ENCODE measurements around the gene ODC1.

DNA sequence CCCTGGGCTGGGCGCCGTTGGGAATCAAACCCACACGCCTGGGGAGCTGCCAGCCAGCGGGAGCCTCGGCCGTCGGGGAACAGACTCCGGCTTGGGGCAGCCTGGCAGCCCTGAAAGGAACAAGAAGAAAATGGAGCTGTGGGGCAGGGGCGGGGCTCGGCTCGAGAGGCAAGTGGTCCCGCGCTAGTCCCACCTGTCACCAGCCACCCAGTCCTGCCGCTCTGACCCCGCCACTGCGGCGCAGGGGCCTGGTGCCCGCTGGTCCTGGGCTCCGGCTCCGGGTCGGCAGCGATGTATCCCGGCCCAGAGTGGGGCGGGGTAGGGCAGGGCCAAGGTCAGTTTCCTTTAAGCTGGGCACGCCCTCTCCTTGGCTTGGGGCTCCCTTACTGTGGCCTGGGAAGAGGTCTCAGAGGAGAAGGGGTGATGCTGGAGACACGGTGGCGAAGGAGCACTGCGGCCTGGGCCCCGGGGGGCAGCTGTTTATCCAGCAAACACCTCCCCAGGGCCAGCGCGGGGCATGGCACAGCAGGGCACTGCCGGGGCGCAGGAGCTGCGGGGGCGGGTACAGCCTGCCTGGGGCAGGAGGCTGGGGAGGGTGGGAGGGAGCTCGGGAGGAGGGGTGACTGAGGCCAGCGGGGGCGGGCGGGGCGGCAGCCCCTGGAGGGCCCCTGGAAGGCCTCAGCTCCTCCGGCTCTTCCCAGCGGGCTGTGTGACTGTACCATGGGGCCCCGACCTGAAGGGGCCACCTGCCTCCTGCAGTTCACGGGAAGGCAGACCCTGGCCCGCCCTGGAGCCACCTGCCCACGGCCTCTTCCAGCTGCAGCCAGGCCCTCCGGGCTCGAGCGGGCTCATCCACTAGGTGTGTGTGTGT lies 15.6 kb downstream of the ODC1 start:
- TF ChIP-seq, protein P1, sequence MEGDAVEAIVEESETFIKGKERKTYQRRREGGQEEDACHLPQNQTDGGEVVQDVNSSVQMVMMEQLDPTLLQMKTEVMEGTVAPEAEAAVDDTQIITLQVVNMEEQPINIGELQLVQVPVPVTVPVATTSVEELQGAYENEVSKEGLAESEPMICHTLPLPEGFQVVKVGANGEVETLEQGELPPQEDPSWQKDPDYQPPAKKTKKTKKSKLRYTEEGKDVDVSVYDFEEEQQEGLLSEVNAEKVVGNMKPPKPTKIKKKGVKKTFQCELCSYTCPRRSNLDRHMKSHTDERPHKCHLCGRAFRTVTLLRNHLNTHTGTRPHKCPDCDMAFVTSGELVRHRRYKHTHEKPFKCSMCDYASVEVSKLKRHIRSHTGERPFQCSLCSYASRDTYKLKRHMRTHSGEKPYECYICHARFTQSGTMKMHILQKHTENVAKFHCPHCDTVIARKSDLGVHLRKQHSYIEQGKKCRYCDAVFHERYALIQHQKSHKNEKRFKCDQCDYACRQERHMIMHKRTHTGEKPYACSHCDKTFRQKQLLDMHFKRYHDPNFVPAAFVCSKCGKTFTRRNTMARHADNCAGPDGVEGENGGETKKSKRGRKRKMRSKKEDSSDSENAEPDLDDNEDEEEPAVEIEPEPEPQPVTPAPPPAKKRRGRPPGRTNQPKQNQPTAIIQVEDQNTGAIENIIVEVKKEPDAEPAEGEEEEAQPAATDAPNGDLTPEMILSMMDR (IDR thresholded peaks at IDR 0.05; ENCODE audit: borderline replicate concordance, extremely low read depth, low read length, poor library complexity, severe bottlenecking) = no peak
- TF ChIP-seq EZH2 (IDR thresholded peaks at IDR 0.05; ENCODE audit: borderline replicate concordance, low read depth, low read length, severe bottlenecking) = no peak
